Heart left ventricle (tissue), 16 donors: ENCODE measurements around the gene PCDHAC1. TPM values are rescaled to one million over a fixed set of nuclear protein-coding genes. Genes with fewer than 3 reads are reported as not detected.

Source experiments
- ATAC-seq, 4 donors: fragments of 200-7000 bp; cut with Tn5 transposase; one replicate each; pipeline ENCODE4 v1.9.1; 2020 to 2022; ENCODE audit warnings: moderate library complexity in 4 of 4, mild to moderate bottlenecking in 3 of 4, moderate number of reproducible peaks in 1 of 4
- DNase-seq, 5 donors: peaks; one replicate each; pipeline ENCODE4 v3.0.0-alpha.2; 2020
- H3K27ac ChIP-seq, 12 donors: fragments of 200-600 bp; sonication (generic) in 4 of 12; one replicate each; pipeline versions ENCODE4 v1.5.0 to v1.8.0; 2016 to 2022; ENCODE audit warnings: mild to moderate bottlenecking in 2 of 12
- H3K27me3 ChIP-seq, 9 donors: fragments of 200-600 bp; sonication (generic) in 2 of 9; one replicate each; pipeline versions ENCODE4 v1.5.1 to v1.8.0; 2016 to 2022; ENCODE audit warnings: mild to moderate bottlenecking in 3 of 9
- H3K36me3 ChIP-seq, 9 donors: fragments of 200-600 bp; sonication (generic) in 2 of 9; one replicate each; pipeline versions ENCODE4 v1.5.0 to v1.8.0; 2018 to 2022; ENCODE audit warnings: mild to moderate bottlenecking in 2 of 9
- H3K4me1 ChIP-seq, 12 donors: fragments of 200-600 bp; sonication (generic) in 4 of 12; one replicate each; pipeline versions ENCODE4 v1.5.0 to v1.8.0; 2016 to 2022; ENCODE audit warnings: mild to moderate bottlenecking in 3 of 12
- H3K4me3 ChIP-seq, 12 donors: fragments of 200-600 bp; sonication (generic) in 4 of 12; one replicate each; pipeline versions ENCODE4 v1.5.0 to v1.8.0; 2017 to 2022; ENCODE audit warnings: mild to moderate bottlenecking in 9 of 12, moderate library complexity in 4 of 12
- H3K9me3 ChIP-seq, 12 donors: fragments of 200-600 bp; sonication (generic) in 4 of 12; one replicate each; pipeline versions ENCODE4 v1.5.0 to v1.8.0; 2016 to 2022; ENCODE audit warnings: mild to moderate bottlenecking in 1 of 12
- POLR2A ChIP-seq, 2 donors: fragments of 450-650 bp; IDR thresholded peaks; one replicate each; pipeline ENCODE4 v1.6.1; 2017; ENCODE audit warnings: antibody characterized with exemption in 2 of 2, mild to moderate bottlenecking in 2 of 2, moderate library complexity in 2 of 2
- WGBS, 4 donors: extraction: QIAGEN DNeasy Blood & Tissue Kit in 2 of 4; methylation state at CpG; one replicate each; pipeline versions ENCODE4 v1.1.5 to v1.1.7; 2013 to 2018; 5-methylcytosine and 5-hydroxymethylcytosine counted together
- intact Hi-C, 10 donors: fragments of 100-400 bp; cut with DNase I; formaldehyde crosslinking; loops; one replicate each; pipeline versions ENCODE4 v1.11.1 to v1.14.2; 2022
- polyA plus RNA-seq, 2 donors: library from polyadenylated mRNA; stranded (reverse); fragments of 200-250 nt; gene quantifications; one replicate each; pipeline ENCODE4 v1.2.3, GENCODE V29; 2013
- total RNA-seq, 9 donors: library from RNA; depleted of rRNA in 2 of 9; stranded (reverse); fragments of >200 nt in 2 of 9; fragmentation: NEBNext Ultra II Directional in 3 of 9; extraction: Animal tissue kit (Norgen Biotek cat#: 25700) in 3 of 9; gene quantifications; one replicate each; pipeline versions ENCODE4 v1.1.0 to v1.2.4, GENCODE V29; 2016 to 2023
- TF ChIP-seq, protein P1 (sequence below), 12 donors: fragments of 200-600 bp; sonication (generic) in 4 of 12; IDR thresholded peaks; one replicate each; pipeline versions ENCODE4 v1.5.0 to v1.8.0; 2018 to 2022; ENCODE audit warnings: antibody characterized with exemption in 12 of 12, mild to moderate bottlenecking in 5 of 12
- donor health status: ischemic (EF 13 %, LVEDD 7.1; RV severe dilation, severe dysfunction).
- donor health status: healthy with polysubstance abuse.
- donor health status: DM: no; HTN: yes; CAD: no.
- donor health status: DM: no; HTN: no; CAD: no.
- donor health status: ischemic (EF 25% LVEDD 6.9; RV normal size, moderate dysfunction).
- donor health status: ischemic (EF 25% LVEDD 5.7; RV mildly dilated, moderate dysfunction).
- donor health status: healthy.
- donor health status: DM: yes; HTN: yes; CAD: no.
- donor health status: ischemic (EF 35%, LVEDD 5.7; RV mildly dilated, moderate dysfunction).
- donor health status: nonischemic (EF 11% LVEDD 7.7; RV severe dilation, severe dysfunction).
- donor health status: DM: yes; HTN: yes; CAD: no.
- donor health status: PGD.
- donor health status: ischemic (EF 29% LVEDD 5.4; RV normal size, mild dysfunction).
- donor health status: nonischemic (EF 23%, LVEDD 6.1; RV moderate dilation, normal function).

The PCDHAC1 gene
- total and polyA plus RNA-seq, 11 donors, result 0.08 to 0.88 (median 0.14) TPM; not detected in 5

DNA sequence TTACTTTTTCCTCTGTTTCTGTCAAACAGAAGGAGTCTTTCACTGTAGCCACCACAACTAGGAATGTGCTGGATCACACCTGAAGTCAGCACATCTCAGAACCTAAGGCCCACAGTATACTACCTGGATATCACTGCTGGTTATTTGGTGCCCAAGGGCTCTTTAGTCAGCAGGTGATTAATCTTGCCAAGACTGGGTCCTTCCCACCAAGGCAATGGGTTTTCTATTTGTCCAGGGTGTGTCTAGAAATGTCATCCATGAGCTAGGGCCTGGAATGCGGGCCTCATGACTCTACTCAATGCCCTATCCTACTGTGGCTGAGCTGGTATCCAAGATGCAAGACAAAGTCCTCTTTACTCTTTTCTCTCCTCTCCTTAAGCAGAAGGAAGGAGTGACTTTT, 9.8 kb upstream of the PCDHAC1 start:
- no peak for ATAC-seq
- H3K4me3 ChIP-seq, result no peak overlapping the region
- intact Hi-C loops, result no loop called here
- TF ChIP-seq, protein P1, sequence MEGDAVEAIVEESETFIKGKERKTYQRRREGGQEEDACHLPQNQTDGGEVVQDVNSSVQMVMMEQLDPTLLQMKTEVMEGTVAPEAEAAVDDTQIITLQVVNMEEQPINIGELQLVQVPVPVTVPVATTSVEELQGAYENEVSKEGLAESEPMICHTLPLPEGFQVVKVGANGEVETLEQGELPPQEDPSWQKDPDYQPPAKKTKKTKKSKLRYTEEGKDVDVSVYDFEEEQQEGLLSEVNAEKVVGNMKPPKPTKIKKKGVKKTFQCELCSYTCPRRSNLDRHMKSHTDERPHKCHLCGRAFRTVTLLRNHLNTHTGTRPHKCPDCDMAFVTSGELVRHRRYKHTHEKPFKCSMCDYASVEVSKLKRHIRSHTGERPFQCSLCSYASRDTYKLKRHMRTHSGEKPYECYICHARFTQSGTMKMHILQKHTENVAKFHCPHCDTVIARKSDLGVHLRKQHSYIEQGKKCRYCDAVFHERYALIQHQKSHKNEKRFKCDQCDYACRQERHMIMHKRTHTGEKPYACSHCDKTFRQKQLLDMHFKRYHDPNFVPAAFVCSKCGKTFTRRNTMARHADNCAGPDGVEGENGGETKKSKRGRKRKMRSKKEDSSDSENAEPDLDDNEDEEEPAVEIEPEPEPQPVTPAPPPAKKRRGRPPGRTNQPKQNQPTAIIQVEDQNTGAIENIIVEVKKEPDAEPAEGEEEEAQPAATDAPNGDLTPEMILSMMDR (IDR thresholded peaks at IDR 0.05), result no peak
- no peak for TF ChIP-seq POLR2A (IDR thresholded peaks at IDR 0.05)
- H3K27ac ChIP-seq, result no peak overlapping the region
- H3K36me3 ChIP-seq, result no peaks in the 10 kb centered on the region
- H3K27me3 ChIP-seq, result peaks cover 0 to 10% (median 0%) of the 10 kb centered on the region in 9 donors
- H3K9me3 ChIP-seq, result peaks cover 0 to 25% (median 2%) of the 10 kb centered on the region in 12 donors
- DNase-seq, result no peak
- no peaks in the 10 kb centered on the region for H3K4me1 ChIP-seq
- WGBS, 4 donors, result 56 to 90% (median 70%) methylated on average over 1 of the region's 1 CpG

GRCh38 chr5:140923601-140924000, 2.5 kb upstream of the PCDHAC1 start:
- 52 to 60% (median 58%) methylated on average over 4 of the region's 4 CpGs for WGBS, 4 donors
- intact Hi-C loops, result no loop called here

GRCh38 chr5:140926443-140927227, 536 bp downstream of the PCDHAC1 start:
- intact Hi-C loops, result loop anchor here in 4 of 10 donors (2.0 to 5.0 kb wide), 3 partner anchors 114 to 116 kb away; no protein-coding TSS in a partner anchor
- no peak overlapping the region for H3K27ac ChIP-seq
- peaks cover 9 to 89% (median 51%) of the 10 kb centered on the region in 9 donors for H3K27me3 ChIP-seq
- peaks cover 0 to 19% (median 4%) of the 10 kb centered on the region in 12 donors for H3K4me1 ChIP-seq
- H3K4me3 ChIP-seq, result peak overlapping the region; percentile 11 to 59 (median 47)
- no peaks in the 10 kb centered on the region for H3K36me3 ChIP-seq
- H3K9me3 ChIP-seq, result no peaks in the 10 kb centered on the region
- ATAC-seq (peak in 3 of 4 donors; percentile 87 to 94 (median 91)), DNase-seq (peak; percentile 56 to 84 (median 66))
- no peak for TF ChIP-seq POLR2A (IDR thresholded peaks at IDR 0.05)
- TF ChIP-seq, protein P1 (IDR thresholded peaks at IDR 0.05), result peak; percentile 50 to 80 (median 62)
- 1 to 2% (median 2%) methylated on average over 52 to 74 of the region's 74 CpGs for WGBS, 4 donors

More at GRCh38 chr5:140923601-140924000, 2.5 kb upstream of the PCDHAC1 start:
- Histone ChIP-seq H3K27me3 (peaks cover 12 to 68% (median 45%) of the 10 kb centered on the region in 9 donors), H3K9me3 (peaks cover 0 to 4% (median 0%) of the 10 kb centered on the region in 12 donors), H3K4me3 (no peak overlapping the region), H3K4me1 (peaks cover 0 to 19% (median 4%) of the 10 kb centered on the region in 12 donors), H3K27ac (no peak overlapping the region), H3K36me3 (no peaks in the 10 kb centered on the region)
- no peak for DNase-seq
- TF ChIP-seq POLR2A (IDR thresholded peaks at IDR 0.05), result no peak
- TF ChIP-seq, protein P1 (IDR thresholded peaks at IDR 0.05), result no peak
- ATAC-seq, result no peak

DNA sequence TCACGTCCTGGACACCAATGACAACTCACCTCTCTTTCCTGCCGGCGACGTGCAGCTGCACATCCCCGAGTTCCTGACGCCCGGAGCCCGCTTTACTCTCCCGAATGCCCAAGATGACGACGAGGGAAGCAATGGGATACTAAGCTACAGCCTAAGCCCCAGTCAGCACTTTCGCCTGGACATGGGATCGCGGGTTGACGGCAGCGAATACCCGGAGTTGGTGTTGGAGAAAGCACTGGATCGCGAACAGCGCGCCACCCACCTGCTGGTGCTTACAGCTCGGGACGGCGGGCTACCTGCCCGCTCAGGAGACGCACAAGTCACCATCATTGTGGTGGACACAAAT, 1.1 kb downstream of the PCDHAC1 start:
- no peak for TF ChIP-seq POLR2A (IDR thresholded peaks at IDR 0.05)
- TF ChIP-seq, protein P1 (IDR thresholded peaks at IDR 0.05), result no peak
- intact Hi-C loops, result loop anchor here in 4 of 10 donors (2.0 to 5.0 kb wide), 3 partner anchors 114 to 116 kb away; no protein-coding TSS in a partner anchor
- H3K4me3 ChIP-seq, result peak overlapping the region in 11 of 12 donors; percentile 35 to 59 (median 47)
- H3K4me1 ChIP-seq, result peaks cover 0 to 19% (median 4%) of the 10 kb centered on the region in 12 donors
- H3K27ac ChIP-seq, result no peak overlapping the region
- H3K27me3 ChIP-seq, result peaks cover 9 to 92% (median 51%) of the 10 kb centered on the region in 9 donors
- ATAC-seq, result peak in 1 of 4 donors; percentile 13
- no peaks in the 10 kb centered on the region for H3K36me3 ChIP-seq
- no peak for DNase-seq
- WGBS, 4 donors, result 7 to 10% (median 8%) methylated on average over 4 to 26 of the region's 26 CpGs
- H3K9me3 ChIP-seq, result no peaks in the 10 kb centered on the region
